Daoy (cell line): ENCODE data around the gene PPIL6. TPM values are rescaled to one million over a fixed set of nuclear protein-coding genes. Genes with fewer than 3 reads are reported as not detected.

Experiments
- DNase-seq: peaks from one replicate; pipeline ENCODE4 v3.0.0-alpha.2; 2015; ENCODE audit warnings: low read depth
- total RNA-seq: library from RNA; depleted of rRNA; stranded (reverse); fragments of >200 nt; shearing (Covaris generic); gene quantifications from 2 replicates; pipeline ENCODE4 v1.2.3, GENCODE V29; 2014

The PPIL6 gene
- total RNA-seq, 1 experiment from 2014 or later, result 4.5 TPM

GRCh38 chr6:109449064-109449794 is 8.8 kb upstream of the PPIL6 start:
- DNase-seq, result no peak

GRCh38 chr6:109448615-109449014 is 8.2 kb upstream of the PPIL6 start:
- DNase-seq, result no peak

- no peak for DNase-seq
Observed at GRCh38 chr6:109447878-109448555, 7.6 kb upstream of the PPIL6 start.

- no peak for DNase-seq
Observed at GRCh38 chr6:109447087-109447486, 6.7 kb upstream of the PPIL6 start.

GRCh38 chr6:109446541-109446940 is 6.1 kb upstream of the PPIL6 start:
- no peak for DNase-seq

GRCh38 chr6:109446072-109446471 is 5.6 kb upstream of the PPIL6 start:
- DNase-seq, result no peak

GRCh38 chr6:109445382-109445781 is 5.0 kb upstream of the PPIL6 start:
- DNase-seq, result no peak

- DNase-seq, result no peak
Observed at GRCh38 chr6:109443425-109443950, 3.1 kb upstream of the PPIL6 start.

- DNase-seq, result no peak
Observed at GRCh38 chr6:109442393-109442924, 2.0 kb upstream of the PPIL6 start.

- DNase-seq, result peak; percentile 60
Observed at GRCh38 chr6:109441069-109441816, 815 bp upstream of the PPIL6 start.

- DNase-seq, result no peak
Observed at GRCh38 chr6:109436041-109436440, 4.4 kb downstream of the PPIL6 start.

- DNase-seq, result no peak
Observed at GRCh38 chr6:109434456-109434855, 6.0 kb downstream of the PPIL6 start.

GRCh38 chr6:109429496-109429895 is 10.9 kb downstream of the PPIL6 start:
- DNase-seq, result no peak

- DNase-seq, result no peak
Observed at GRCh38 chr6:109428889-109429477, 11.4 kb downstream of the PPIL6 start.

- peak; percentile 59 for DNase-seq
Observed at GRCh38 chr6:109424946-109425345, 15.5 kb downstream of the PPIL6 start.

- no peak for DNase-seq
Observed at GRCh38 chr6:109421184-109421583, 19.2 kb downstream of the PPIL6 start.

- peak; percentile 58 for DNase-seq
Observed at GRCh38 chr6:109420751-109421150, 19.7 kb downstream of the PPIL6 start.

- no peak for DNase-seq
Observed at GRCh38 chr6:109417646-109418045, 22.8 kb downstream of the PPIL6 start.

- DNase-seq, result no peak
Observed at GRCh38 chr6:109411034-109411433, 29.4 kb downstream of the PPIL6 start.

- DNase-seq, result no peak
Observed at GRCh38 chr6:109406196-109406595, 34.2 kb downstream of the PPIL6 start.

GRCh38 chr6:109397020-109397419 is 43.4 kb downstream of the PPIL6 start:
- DNase-seq, result no peak
